GM12891 (cell line): ENCODE data around the gene NUCB2.

ENCODE experiments used
- DNase-seq: peaks from one replicate; pipeline ENCODE4 v3.0.0; 2011; ENCODE audit warnings: low spot score; ENCODE audit not compliant: insufficient read length
- FAIRE-seq: peaks from 2 replicates; lab custom pipeline; 2011; peaks lifted over from hg19 to GRCh38; lab: Jason Lieb, UNC
- PAX5 ChIP-seq: IDR thresholded peaks from 2 replicates; pipeline ENCODE4 v1.6.1; 2011; ENCODE audit warnings: low read length, moderate library complexity, mild to moderate bottlenecking; ENCODE audit not compliant: insufficient read depth, severe bottlenecking
- POLR2A ChIP-seq: IDR thresholded peaks from 2 replicates; pipeline ENCODE4 v1.6.1; 2011; ENCODE audit warnings: low read depth, low read length, control low read depth
- POLR2AphosphoS5 ChIP-seq: IDR thresholded peaks from 2 replicates; pipeline ENCODE4 v1.6.1; 2011; ENCODE audit warnings: low read depth, low read length, control low read depth
- POU2F2 ChIP-seq: IDR thresholded peaks from 2 replicates; pipeline ENCODE4 v1.6.1; 2011; ENCODE audit warnings: low read depth, mild to moderate bottlenecking, control low read depth, low read length, moderate library complexity
- SPI1 ChIP-seq: IDR thresholded peaks from 2 replicates; pipeline ENCODE4 v1.6.1; 2011; ENCODE audit warnings: low read depth, low read length, control low read depth
- TAF1 ChIP-seq: IDR thresholded peaks from 2 replicates; pipeline ENCODE4 v1.6.1; 2011; ENCODE audit warnings: low read depth, low read length, control low read depth

NUCB2 gene

GRCh38 chr11:17314904-17315426, 38.4 kb downstream of the NUCB2 start:
- TF ChIP-seq PAX5 (no peak), SPI1 (no peak), POU2F2 (no peak), POLR2AphosphoS5 (no peak), POLR2A (no peak), TAF1 (no peak)
- FAIRE-seq, result no peak
- DNase-seq, result no peak

DNA sequence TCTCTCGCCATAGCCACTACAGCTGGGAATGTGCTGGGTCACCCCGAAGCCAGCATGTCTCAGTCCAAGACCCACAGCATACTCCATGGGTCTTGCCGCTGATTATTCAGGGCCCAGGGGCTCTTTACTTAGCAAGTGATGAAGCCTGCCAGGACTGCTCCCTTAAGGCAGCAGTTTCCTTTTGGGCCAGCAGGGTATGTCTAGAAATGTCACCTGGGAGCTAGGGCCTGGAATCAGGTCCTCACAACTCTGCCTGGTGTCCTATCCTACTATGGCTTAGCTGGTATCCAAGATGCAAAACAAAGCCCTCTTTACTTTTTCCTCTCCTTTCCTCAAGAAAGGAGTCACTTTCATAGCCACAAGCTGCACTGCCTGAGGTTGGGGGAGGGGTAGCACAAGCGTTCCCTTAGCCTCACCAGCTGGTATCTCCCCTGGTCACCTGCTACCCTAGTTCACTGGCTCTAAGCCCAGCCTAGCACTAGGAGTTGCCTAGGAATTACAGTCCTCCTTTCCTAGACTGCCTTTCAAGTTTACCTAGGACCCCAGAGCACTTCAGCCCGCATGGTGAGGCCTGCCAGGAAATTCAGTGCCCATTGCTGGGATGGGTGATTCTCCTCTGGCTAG, 52.4 kb downstream of the NUCB2 start:
- no peak for DNase-seq
- no peak for TF ChIP-seq PAX5
- no peak for FAIRE-seq

- TF ChIP-seq SPI1, result no peak
- no peak for TF ChIP-seq POU2F2
- no peak for TF ChIP-seq TAF1
- TF ChIP-seq POLR2AphosphoS5, result no peak
- no peak for TF ChIP-seq POLR2A
- TF ChIP-seq PAX5, result no peak
- FAIRE-seq (no peak), DNase-seq (no peak)
These were observed 55.1 kb downstream of the NUCB2 start for GRCh38 chr11:17331669-17332068.

- FAIRE-seq, result no peak
- TF ChIP-seq SPI1 (no peak), POLR2AphosphoS5 (no peak), POU2F2 (no peak), TAF1 (no peak), PAX5 (no peak)
- no peak for DNase-seq
These were observed 57.5 kb downstream of the NUCB2 start for GRCh38 chr11:17333799-17334586.

DNA sequence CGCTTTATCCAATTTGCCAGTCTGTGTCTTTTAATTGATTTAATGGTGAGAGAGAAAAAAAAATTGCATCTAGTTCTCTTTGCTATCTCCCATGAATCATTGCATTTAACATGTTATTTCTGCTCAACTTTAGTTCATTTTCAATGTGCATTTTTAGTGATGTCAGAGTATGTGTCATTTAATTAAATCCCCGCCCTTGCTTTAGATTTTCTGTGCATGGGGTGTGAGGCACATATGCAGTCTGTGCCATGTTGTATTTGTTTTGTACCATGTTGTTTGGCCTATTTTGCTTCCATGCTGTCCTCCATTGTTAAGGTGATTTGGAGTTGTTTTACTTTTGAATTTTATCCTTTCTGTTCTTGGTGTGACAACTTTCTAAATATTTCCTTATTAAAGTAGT, 66.7 kb downstream of the NUCB2 start:
- FAIRE-seq (no peak), DNase-seq (no peak)
- no peak for TF ChIP-seq TAF1
- TF ChIP-seq PAX5, result no peak
- no peak for TF ChIP-seq SPI1
- TF ChIP-seq POU2F2, result no peak
- no peak for TF ChIP-seq POLR2AphosphoS5
- no peak for TF ChIP-seq POLR2A

GRCh38 chr11:17343907-17344306, 67.4 kb downstream of the NUCB2 start:
- no peak for TF ChIP-seq POLR2A
- TF ChIP-seq PAX5, result no peak
- TF ChIP-seq POU2F2, result no peak
- TF ChIP-seq SPI1, result no peak
- TF ChIP-seq POLR2AphosphoS5, result no peak
- no peak for TF ChIP-seq TAF1
- FAIRE-seq (no peak), DNase-seq (no peak)

DNA sequence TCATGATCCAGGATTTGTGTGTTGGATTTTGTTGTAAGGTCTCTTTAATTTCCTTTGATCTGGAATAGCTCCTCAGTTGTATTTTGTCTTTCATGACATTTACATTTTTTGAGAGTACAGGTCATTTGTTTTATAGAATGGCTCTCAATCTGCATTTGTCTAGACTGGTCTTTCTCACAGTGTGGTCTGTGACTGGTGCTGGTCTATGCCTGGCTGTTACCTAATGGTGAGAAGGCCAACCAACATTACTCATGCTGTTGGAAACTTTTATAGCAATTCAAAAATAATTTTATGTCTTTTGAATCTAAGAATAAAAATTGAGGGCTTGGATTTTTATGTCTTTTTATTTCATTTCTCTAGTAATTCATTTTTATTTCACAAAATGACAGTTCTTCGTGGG, 71.1 kb downstream of the NUCB2 start:
- DNase-seq, result no peak
- no peak for FAIRE-seq
- TF ChIP-seq TAF1 (no peak), POLR2A (no peak), POU2F2 (no peak), POLR2AphosphoS5 (no peak), SPI1 (no peak), PAX5 (no peak)

DNA sequence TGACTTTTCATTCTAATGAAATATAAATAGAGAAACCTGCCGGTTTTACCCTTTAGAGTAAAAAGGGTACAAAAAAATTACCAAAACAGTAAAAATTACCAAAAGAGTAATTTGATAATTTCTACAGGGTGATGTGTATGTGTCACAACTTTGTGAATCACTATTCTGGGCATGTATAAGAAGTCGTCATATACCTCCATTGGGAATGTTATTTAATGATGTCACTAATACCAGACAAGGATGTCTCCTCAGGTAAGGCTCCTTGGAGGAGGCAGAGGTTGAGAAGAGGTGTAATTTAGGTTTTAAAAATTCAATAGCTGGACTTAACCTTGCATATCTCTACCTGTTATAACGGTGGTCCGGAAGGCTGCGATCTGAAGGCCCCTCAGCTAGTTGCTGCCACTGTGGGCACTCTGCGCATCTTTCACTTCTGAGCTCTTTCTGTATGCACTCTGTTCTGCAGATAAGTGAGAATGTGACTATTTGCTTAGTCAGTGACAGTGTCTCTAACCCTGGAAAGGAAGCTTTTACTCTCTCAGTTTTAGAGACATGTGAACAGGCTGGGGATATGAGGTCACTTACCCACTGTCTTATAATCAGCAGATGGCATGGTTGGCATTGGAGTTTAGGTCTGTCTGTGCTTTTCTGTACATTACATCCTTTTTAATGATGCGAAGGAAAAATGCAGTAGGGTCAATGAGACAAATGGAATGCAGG, 74.1 kb downstream of the NUCB2 start:
- no peak for TF ChIP-seq POLR2AphosphoS5
- TF ChIP-seq POLR2A, result no peak
- TF ChIP-seq PAX5, result no peak
- no peak for TF ChIP-seq POU2F2
- no peak for TF ChIP-seq TAF1
- TF ChIP-seq SPI1, result no peak
- FAIRE-seq (no peak), DNase-seq (no peak)

- FAIRE-seq (no peak), DNase-seq (no peak)
- TF ChIP-seq TAF1, result no peak
- no peak for TF ChIP-seq POU2F2
- TF ChIP-seq POLR2A, result no peak
- TF ChIP-seq PAX5, result no peak
- TF ChIP-seq SPI1, result no peak
- no peak for TF ChIP-seq POLR2AphosphoS5
These were observed 74.6 kb downstream of the NUCB2 start for GRCh38 chr11:17351172-17351509.
